Right atrium auricular region (tissue), 2 donors: Measurements from ENCODE around the gene ST3GAL4. TPM values are rescaled to one million over a fixed set of nuclear protein-coding genes. Genes with fewer than 3 reads are reported as not detected.

Experiments
- DNase-seq: peaks from one replicate; pipeline ENCODE4 v3.0.0-alpha.2; 2019; ENCODE audit warnings: low spot score
- H3K27ac ChIP-seq, 2 donors: fragments of 200-600 bp; sonication (generic); 1 replicate in 1 of 2; 2 replicates in 1 of 2; pipeline ENCODE4 v1.5.1; 2016 to 2019
- H3K27me3 ChIP-seq, 2 donors: fragments of 200-600 bp; sonication (generic); one replicate each; pipeline versions ENCODE4 v1.5.1 to v1.6.0; 2017 to 2019
- H3K36me3 ChIP-seq: fragments of 200-600 bp; sonication (generic); one replicate; pipeline ENCODE4 v1.5.1; 2016
- H3K4me1 ChIP-seq, 2 donors: fragments of 200-600 bp; sonication (generic); one replicate each; pipeline versions ENCODE4 v1.5.1 to v1.6.0; 2017 to 2019
- H3K4me3 ChIP-seq, 2 donors: fragments of 200-600 bp; sonication (generic); 1 replicate in 1 of 2; 2 replicates in 1 of 2; pipeline ENCODE4 v1.5.1; 2017 to 2019; ENCODE audit warnings: mild to moderate bottlenecking in 1 of 2, moderate library complexity in 1 of 2
- H3K9me3 ChIP-seq, 2 donors: fragments of 200-600 bp; sonication (generic); one replicate each; pipeline ENCODE4 v1.5.1; 2019
- CTCF ChIP-seq, 2 donors: fragments of 200-600 bp; sonication (generic); IDR thresholded peaks; one replicate each; pipeline ENCODE4 v1.5.1; 2019; ENCODE audit warnings: antibody characterized with exemption in 2 of 2
- total RNA-seq, 2 donors: library from RNA; depleted of rRNA; stranded (reverse); fragments of >200 nt; gene quantifications; one replicate each; pipeline ENCODE4 v1.1.0, GENCODE V29; 2016

The ST3GAL4 gene
- total RNA-seq, 2 donors from 2014 or later, result 67.5 to 103 TPM

- no peak overlapping the region for H3K4me3 ChIP-seq
- H3K36me3 ChIP-seq, result no peaks in the 10 kb centered on the region
- TF ChIP-seq CTCF (IDR thresholded peaks at IDR 0.05), result no peak
- no peak for DNase-seq
- no peaks in the 10 kb centered on the region for H3K27me3 ChIP-seq
- H3K27ac ChIP-seq, result no peak overlapping the region
- no peaks in the 10 kb centered on the region for H3K9me3 ChIP-seq
- peaks cover 0 to 17% of the 10 kb centered on the region in 2 donors for H3K4me1 ChIP-seq
Observed at GRCh38 chr11:126461096-126461440, 105.6 kb downstream of the ST3GAL4 start.

GRCh38 chr11:126461996-126462395, 106.5 kb downstream of the ST3GAL4 start:
- Histone ChIP-seq H3K4me1 (peaks cover 0 to 18% of the 10 kb centered on the region in 2 donors), H3K4me3 (no peak overlapping the region), H3K27me3 (no peaks in the 10 kb centered on the region), H3K36me3 (no peaks in the 10 kb centered on the region), H3K27ac (no peak overlapping the region), H3K9me3 (no peaks in the 10 kb centered on the region)
- TF ChIP-seq CTCF (IDR thresholded peaks at IDR 0.05), result no peak
- DNase-seq, result no peak

- Histone ChIP-seq H3K27me3 (no peaks in the 10 kb centered on the region), H3K4me3 (no peak overlapping the region), H3K4me1 (peaks cover 0 to 18% of the 10 kb centered on the region in 2 donors), H3K27ac (no peak overlapping the region), H3K36me3 (no peaks in the 10 kb centered on the region), H3K9me3 (no peaks in the 10 kb centered on the region)
- no peak for TF ChIP-seq CTCF (IDR thresholded peaks at IDR 0.05)
- no peak for DNase-seq
Observed at GRCh38 chr11:126462422-126462821, 106.9 kb downstream of the ST3GAL4 start.

Other genes with a start within 250 kb of the ST3GAL4 start
- 10 to 100 TPM; 13.3 to 14.3 TPM for gene RPUSD4, start 144.0 kb upstream of the ST3GAL4 start, total RNA-seq
- 10 to 100 TPM; 16.0 to 16.3 TPM for gene FAM118B, start 143.9 kb upstream of the ST3GAL4 start, total RNA-seq
- gene SRPRA, start 86.8 kb upstream of the ST3GAL4 start, total RNA-seq, result 10 to 100 TPM; 70.3 to 91.9 TPM
- 10 to 100 TPM; 19.1 to 26.6 TPM for gene FOXRED1, start 86.5 kb upstream of the ST3GAL4 start, total RNA-seq
- gene TIRAP, start 72.6 kb upstream of the ST3GAL4 start, total RNA-seq, result 1 to 10 TPM; 6.3 to 7.4 TPM
- gene DCPS, start 51.6 kb upstream of the ST3GAL4 start, total RNA-seq, result 10 to 100 TPM; 12.1 to 14.1 TPM